ENCODE results near the gene CFAP74. TPM values are rescaled to one million over a fixed set of nuclear protein-coding genes. Genes with fewer than 3 reads are reported as not detected.

Gene CFAP74
- total and polyA plus RNA-seq, 11 donors, result 0.03 to 0.33 (median 0.07) TPM; not detected in 8

DNA sequence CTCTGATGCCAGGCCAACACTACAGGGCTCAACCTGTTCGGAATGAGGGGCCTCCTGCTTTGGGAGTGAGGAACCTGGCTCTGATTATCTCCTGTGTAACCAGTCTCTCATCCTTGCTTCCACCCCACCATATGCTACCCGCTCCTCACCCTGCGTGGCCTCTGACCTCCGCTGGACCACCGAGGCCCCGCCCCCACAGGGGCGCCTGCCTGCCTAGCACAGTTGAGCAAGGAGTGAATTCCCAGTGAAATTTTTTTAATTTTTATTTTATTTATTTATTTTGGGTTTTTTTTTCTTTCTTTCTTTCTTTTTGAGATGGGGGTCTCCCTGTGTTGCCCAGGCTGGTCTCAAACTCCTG is 110.8 kb downstream of the CFAP74 start:
- intact Hi-C loops (cut with DNase I), result loop anchor here in 8 of 10 donors (1.0 to 10.0 kb wide), 6 partner anchors 15 to 118 kb away; partner anchors contain the start of gene NADK (in 2 of the 8)
- peak overlapping the region in 2 of 12 donors; percentile 96 to 97 for H3K27ac ChIP-seq
- H3K9me3 ChIP-seq, result no peaks in the 10 kb centered on the region
- H3K27me3 ChIP-seq, result peaks cover 0 to 4% (median 0%) of the 10 kb centered on the region in 9 donors
- WGBS, 4 donors, result 89 to 95% (median 93%) methylated on average over 7 of the region's 7 CpGs
- H3K36me3 ChIP-seq, result no peaks in the 10 kb centered on the region
- no peak for ATAC-seq
- H3K4me1 ChIP-seq, result peaks cover 0 to 57% (median 40%) of the 10 kb centered on the region in 12 donors
- no peak overlapping the region for H3K4me3 ChIP-seq
- DNase-seq, result no peak
- TF ChIP-seq, protein P1, sequence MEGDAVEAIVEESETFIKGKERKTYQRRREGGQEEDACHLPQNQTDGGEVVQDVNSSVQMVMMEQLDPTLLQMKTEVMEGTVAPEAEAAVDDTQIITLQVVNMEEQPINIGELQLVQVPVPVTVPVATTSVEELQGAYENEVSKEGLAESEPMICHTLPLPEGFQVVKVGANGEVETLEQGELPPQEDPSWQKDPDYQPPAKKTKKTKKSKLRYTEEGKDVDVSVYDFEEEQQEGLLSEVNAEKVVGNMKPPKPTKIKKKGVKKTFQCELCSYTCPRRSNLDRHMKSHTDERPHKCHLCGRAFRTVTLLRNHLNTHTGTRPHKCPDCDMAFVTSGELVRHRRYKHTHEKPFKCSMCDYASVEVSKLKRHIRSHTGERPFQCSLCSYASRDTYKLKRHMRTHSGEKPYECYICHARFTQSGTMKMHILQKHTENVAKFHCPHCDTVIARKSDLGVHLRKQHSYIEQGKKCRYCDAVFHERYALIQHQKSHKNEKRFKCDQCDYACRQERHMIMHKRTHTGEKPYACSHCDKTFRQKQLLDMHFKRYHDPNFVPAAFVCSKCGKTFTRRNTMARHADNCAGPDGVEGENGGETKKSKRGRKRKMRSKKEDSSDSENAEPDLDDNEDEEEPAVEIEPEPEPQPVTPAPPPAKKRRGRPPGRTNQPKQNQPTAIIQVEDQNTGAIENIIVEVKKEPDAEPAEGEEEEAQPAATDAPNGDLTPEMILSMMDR (IDR thresholded peaks at IDR 0.05), result no peak

DNA sequence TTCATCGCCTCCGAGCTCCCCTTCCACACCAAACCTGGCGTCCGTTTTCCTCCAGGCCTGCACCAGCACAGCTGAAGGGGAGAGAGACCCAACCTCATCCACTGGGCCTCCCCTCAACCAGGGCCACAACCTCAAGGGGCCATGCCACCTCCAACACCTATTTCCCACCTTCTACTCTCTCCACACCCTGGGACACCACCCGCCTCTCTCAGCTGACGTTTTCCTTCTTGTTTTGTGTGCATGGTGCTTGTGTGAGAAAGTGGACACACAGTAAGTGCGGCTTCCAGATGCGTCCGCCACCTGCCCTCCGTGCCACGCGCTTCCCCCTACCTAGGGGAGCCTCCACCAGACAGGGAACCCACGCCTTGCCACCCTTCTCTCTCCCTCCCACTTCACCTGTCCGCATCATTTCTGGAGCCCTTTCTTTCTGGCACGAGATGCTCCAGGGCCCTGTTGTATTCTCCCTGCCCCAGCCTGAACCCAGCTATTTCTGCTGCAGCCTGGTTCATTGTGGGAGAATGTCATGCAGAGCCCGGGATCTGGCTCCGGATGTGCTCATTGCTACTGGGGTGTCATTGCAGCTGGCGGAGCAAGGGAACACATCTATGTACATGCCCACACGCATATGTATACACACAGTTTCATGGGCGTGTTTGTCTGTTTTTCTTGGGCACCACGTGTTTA is 111.4 kb downstream of the CFAP74 start:
- ATAC-seq, result no peak
- no peaks in the 10 kb centered on the region for H3K9me3 ChIP-seq

DNA sequence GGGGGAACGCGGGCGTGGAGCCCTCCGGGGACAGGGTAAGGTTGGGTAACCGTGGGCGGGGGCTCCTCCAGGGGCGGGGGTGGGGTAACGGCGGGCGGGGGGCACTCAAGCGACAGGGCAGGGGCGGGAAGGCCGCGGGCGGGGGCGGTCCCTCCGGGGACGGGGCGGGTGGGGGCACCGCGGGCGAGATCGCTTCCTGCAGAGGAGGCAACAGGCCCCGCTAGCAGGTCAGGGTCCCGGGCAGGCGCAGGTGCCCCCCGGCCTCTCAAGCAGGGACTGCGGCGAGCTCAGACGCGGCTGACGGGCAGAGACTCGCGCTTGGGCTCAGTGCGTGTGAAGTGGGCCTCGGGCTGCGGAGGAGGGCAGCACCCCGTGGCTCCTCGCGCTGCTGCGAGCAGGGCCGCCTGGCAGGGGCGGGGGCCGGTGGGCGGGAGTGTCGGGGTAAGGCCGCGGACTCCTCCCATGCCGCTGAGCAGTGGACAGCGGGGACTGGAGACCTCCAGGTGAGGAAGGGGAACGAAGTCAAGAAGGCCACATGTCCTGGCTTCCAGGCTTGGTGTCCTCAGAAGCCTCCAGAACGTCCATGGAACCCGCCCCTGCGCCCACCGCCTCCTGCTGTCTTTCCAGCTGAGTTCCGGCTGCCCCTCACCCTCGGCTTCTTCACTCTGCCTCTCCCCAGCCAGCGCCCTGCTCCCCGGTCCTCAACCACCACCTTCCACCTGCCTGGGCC is 112.1 kb downstream of the CFAP74 start:
- Histone ChIP-seq H3K4me1 (peaks cover 0 to 66% (median 50%) of the 10 kb centered on the region in 12 donors), H3K27me3 (peaks cover 0 to 4% (median 0%) of the 10 kb centered on the region in 9 donors), H3K27ac (peak overlapping the region; percentile 90 to 98 (median 96)), H3K36me3 (no peaks in the 10 kb centered on the region), H3K4me3 (peak overlapping the region; percentile 43 to 100 (median 94)), H3K9me3 (no peaks in the 10 kb centered on the region)
- TF ChIP-seq POLR2A (IDR thresholded peaks at IDR 0.05), result no peak
- TF ChIP-seq, protein P1 (IDR thresholded peaks at IDR 0.05), result no peak
- peak; percentile 40 to 78 (median 60) for ATAC-seq
- 3 to 11% (median 3%) methylated on average over 17 to 59 of the region's 59 CpGs for WGBS, 4 donors
- DNase-seq, result peak; percentile 82 to 91 (median 86)
- intact Hi-C loops (cut with DNase I), result loop anchor here in 9 of 10 donors (2.0 to 10.0 kb wide), 7 partner anchors 33 to 117 kb away; partner anchors contain the start of gene NADK (in 3 of the 9)

More for the DNA sequence above, 111.4 kb downstream of the CFAP74 start:
- H3K4me1 ChIP-seq, result peaks cover 0 to 63% (median 45%) of the 10 kb centered on the region in 12 donors
- intact Hi-C loops (cut with DNase I), result loop anchor here in 8 of 10 donors (5.0 to 10.0 kb wide), 5 partner anchors 35 to 117 kb away; partner anchors contain the start of gene NADK (in 2 of the 8)
- peak in 2 of 5 donors; percentile 36 to 40 for DNase-seq
- peak overlapping the region in 11 of 12 donors; percentile 90 to 98 (median 95) for H3K27ac ChIP-seq
- H3K27me3 ChIP-seq, result peaks cover 0 to 4% (median 0%) of the 10 kb centered on the region in 9 donors
- TF ChIP-seq, protein P1 (IDR thresholded peaks at IDR 0.05), result no peak
- TF ChIP-seq POLR2A (IDR thresholded peaks at IDR 0.05), result no peak
- WGBS, 4 donors, result 63 to 77% (median 70%) methylated on average over 21 of the region's 21 CpGs
- H3K4me3 ChIP-seq, result peak overlapping the region; percentile 43 to 100 (median 94)
- no peaks in the 10 kb centered on the region for H3K36me3 ChIP-seq

Measured in heart left ventricle (tissue), 16 donors.